ENCODE measurements around the gene ING4. TPM values are rescaled to one million over a fixed set of nuclear protein-coding genes. Genes with fewer than 3 reads are reported as not detected.

The ING4 gene
- total RNA-seq, 6 experiments from 2014 or later = 10.6 to 20.0 (median 17.0) TPM

DNA sequence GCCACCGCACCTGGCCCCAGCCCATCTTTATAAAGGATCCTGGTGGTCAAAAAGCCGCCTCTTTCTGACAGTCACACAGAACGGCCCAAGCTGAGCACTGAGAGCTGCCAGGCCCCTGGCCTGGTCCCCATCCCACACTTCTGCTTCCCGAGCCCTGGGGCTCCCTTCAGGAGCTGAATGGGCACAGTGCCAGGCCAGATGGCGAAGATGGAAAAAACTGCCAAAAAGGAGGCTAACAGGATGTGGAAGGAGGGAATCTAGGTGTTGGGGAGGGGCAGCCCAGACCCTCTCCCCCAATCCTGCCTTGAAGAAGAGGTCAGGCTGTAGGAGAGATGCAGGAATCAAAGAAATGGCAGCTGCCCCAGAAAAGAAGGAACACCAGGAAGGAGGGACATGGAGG is 32.2 kb downstream of the ING4 start:
- ATAC-seq (no peak), DNase-seq (no peak)
- no peaks in the 10 kb centered on the region for H3K36me3 ChIP-seq
- WGBS (ENCODE audit: insufficient coverage, low coverage, low lambda C conversion rate, missing lambda C conversion rate) = 51% methylated on average over 3 of the region's 5 CpGs
- H3K27ac ChIP-seq = no peak overlapping the region
- H3K9me3 ChIP-seq = no peaks in the 10 kb centered on the region
- no peaks in the 10 kb centered on the region for H3K27me3 ChIP-seq
- no peaks in the 10 kb centered on the region for H3K4me1 ChIP-seq
- intact Hi-C loops (cut with DNase I) = no loop called here
- TF ChIP-seq POLR2A (IDR thresholded peaks at IDR 0.05) (no peak), CTCF (IDR thresholded peaks at IDR 0.05) (no peak)
- no peak overlapping the region for H3K4me3 ChIP-seq

- no peak overlapping the region for H3K4me3 ChIP-seq
- intact Hi-C loops (cut with DNase I) = loop anchor here (10.0 kb wide), 2 partner anchors 67 to 207 kb away; no protein-coding TSS in a partner anchor
These were observed 35.3 kb downstream of the ING4 start for GRCh38 chr12:6627616-6628015.

GRCh38 chr12:6626654-6627283 is 36.1 kb downstream of the ING4 start:
- no peak overlapping the region for H3K27ac ChIP-seq
- 72% methylated on average over 8 of the region's 8 CpGs for WGBS (ENCODE audit: insufficient coverage, low coverage, low lambda C conversion rate, missing lambda C conversion rate)
- intact Hi-C loops (cut with DNase I) = loop anchor here (10.0 kb wide), 2 partner anchors 68 to 208 kb away; no protein-coding TSS in a partner anchor
- H3K27me3 ChIP-seq = no peaks in the 10 kb centered on the region
- H3K9me3 ChIP-seq = no peaks in the 10 kb centered on the region
- DNase-seq (no peak), ATAC-seq (no peak)
- H3K4me3 ChIP-seq = no peak overlapping the region
- TF ChIP-seq CTCF (IDR thresholded peaks at IDR 0.05) = no peak
- TF ChIP-seq POLR2A (IDR thresholded peaks at IDR 0.05) = no peak
- H3K4me1 ChIP-seq = no peaks in the 10 kb centered on the region
- no peaks in the 10 kb centered on the region for H3K36me3 ChIP-seq

More at GRCh38 chr12:6627616-6628015, 35.3 kb downstream of the ING4 start:
- DNase-seq (no peak), ATAC-seq (no peak)
- H3K27ac ChIP-seq = no peak overlapping the region
- TF ChIP-seq POLR2A (IDR thresholded peaks at IDR 0.05) (no peak), CTCF (IDR thresholded peaks at IDR 0.05) (no peak)
- 24% methylated on average over 6 of the region's 7 CpGs for WGBS (ENCODE audit: insufficient coverage, low coverage, low lambda C conversion rate, missing lambda C conversion rate)
- H3K9me3 ChIP-seq = no peaks in the 10 kb centered on the region
- no peaks in the 10 kb centered on the region for H3K27me3 ChIP-seq
- no peaks in the 10 kb centered on the region for H3K4me1 ChIP-seq
- no peaks in the 10 kb centered on the region for H3K36me3 ChIP-seq

DNA sequence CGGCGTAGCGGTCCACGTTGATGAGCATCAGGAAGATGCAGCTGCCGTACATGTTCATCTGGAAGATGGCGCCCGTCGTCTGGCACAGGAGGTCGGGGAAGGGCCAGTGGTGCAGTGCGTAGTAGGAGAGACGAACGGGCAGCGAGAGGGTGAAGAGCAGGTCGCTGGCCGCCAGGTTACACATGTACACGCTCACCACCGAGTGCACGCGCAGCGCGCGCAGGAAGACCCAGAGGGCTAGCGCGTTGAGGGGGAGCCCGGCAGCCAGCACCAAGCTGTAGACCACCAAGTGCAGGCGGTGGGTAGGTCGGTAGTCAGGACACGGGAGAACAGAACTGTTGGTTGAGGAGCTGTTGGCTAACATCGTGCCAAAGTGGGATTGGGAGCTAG is 42.0 kb downstream of the ING4 start:
- no peak for ATAC-seq
- intact Hi-C loops (cut with DNase I) = loop anchor here (10.0 kb wide), 2 partner anchors 74 to 214 kb away; no protein-coding TSS in a partner anchor
- Histone ChIP-seq H3K27ac (no peak overlapping the region), H3K27me3 (no peaks in the 10 kb centered on the region), H3K36me3 (no peaks in the 10 kb centered on the region), H3K4me3 (peak overlapping the region in 1 of 3 donors; percentile 34), H3K4me1 (no peaks in the 10 kb centered on the region), H3K9me3 (no peaks in the 10 kb centered on the region)
- TF ChIP-seq POLR2A (IDR thresholded peaks at IDR 0.05) = no peak
- DNase-seq = no peak
- WGBS (ENCODE audit: insufficient coverage, low coverage, low lambda C conversion rate, missing lambda C conversion rate) = 85% methylated on average over 25 of the region's 29 CpGs

GRCh38 chr12:6620137-6620884 is 42.6 kb downstream of the ING4 start:
- no peak for TF ChIP-seq POLR2A (IDR thresholded peaks at IDR 0.05)
- TF ChIP-seq CTCF (IDR thresholded peaks at IDR 0.05) = peak; percentile 34 to 59 (median 41)
- no peak overlapping the region for H3K27ac ChIP-seq
- DNase-seq (peak in 2 of 3 donors; percentile 56 to 65), ATAC-seq (peak; percentile 46 to 64 (median 58))
- no peaks in the 10 kb centered on the region for H3K36me3 ChIP-seq
- H3K4me1 ChIP-seq = no peaks in the 10 kb centered on the region
- intact Hi-C loops (cut with DNase I) = loop anchor here (10.0 kb wide), 2 partner anchors 74 to 214 kb away; no protein-coding TSS in a partner anchor
- no peaks in the 10 kb centered on the region for H3K27me3 ChIP-seq
- H3K4me3 ChIP-seq = peak overlapping the region in 1 of 3 donors; percentile 34
- H3K9me3 ChIP-seq = no peaks in the 10 kb centered on the region
- 47% methylated on average over 15 of the region's 88 CpGs for WGBS (ENCODE audit: insufficient coverage, low coverage, low lambda C conversion rate, missing lambda C conversion rate)

Measured in right lobe of liver (tissue), 6 donors.